HG02981 (cell line): ENCODE results near the gene UBXN6.

ENCODE experiments used
- ATAC-seq: cut with Tn5 transposase; IDR thresholded peaks from one replicate; pipeline ENCODE4 v1.9.1; 2021; ENCODE audit warnings: mild to moderate bottlenecking, moderate library complexity; ENCODE audit not compliant: unreplicated experiment

The UBXN6 gene

DNA sequence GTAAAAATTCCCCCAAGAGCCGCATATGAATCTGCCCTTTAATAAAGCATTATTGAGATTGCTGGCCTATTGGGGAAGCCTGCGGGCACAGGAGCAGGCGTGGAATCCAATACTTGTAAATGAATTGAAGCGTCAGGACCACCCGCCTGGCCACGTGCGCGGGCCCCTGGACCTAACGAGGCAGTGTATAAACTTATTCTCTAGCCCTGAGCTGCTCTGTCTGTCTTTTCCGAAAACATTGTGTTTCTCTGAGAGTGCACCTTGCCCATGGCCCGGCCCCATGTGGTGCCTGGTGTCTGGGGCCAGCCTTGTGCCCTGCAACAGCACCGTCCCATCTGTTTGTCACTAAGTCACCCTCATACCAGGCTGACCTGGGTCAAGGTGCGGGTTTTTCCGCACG, 14.4 kb downstream of the UBXN6 start:
- no peak for ATAC-seq

GRCh38 chr19:4442819-4443146, 14.8 kb downstream of the UBXN6 start:
- no peak for ATAC-seq

GRCh38 chr19:4441994-4442818, 15.4 kb downstream of the UBXN6 start:
- ATAC-seq = no peak

GRCh38 chr19:4439243-4439642, 18.4 kb downstream of the UBXN6 start:
- ATAC-seq = no peak

GRCh38 chr19:4437103-4437502, 20.5 kb downstream of the UBXN6 start:
- ATAC-seq = no peak

DNA sequence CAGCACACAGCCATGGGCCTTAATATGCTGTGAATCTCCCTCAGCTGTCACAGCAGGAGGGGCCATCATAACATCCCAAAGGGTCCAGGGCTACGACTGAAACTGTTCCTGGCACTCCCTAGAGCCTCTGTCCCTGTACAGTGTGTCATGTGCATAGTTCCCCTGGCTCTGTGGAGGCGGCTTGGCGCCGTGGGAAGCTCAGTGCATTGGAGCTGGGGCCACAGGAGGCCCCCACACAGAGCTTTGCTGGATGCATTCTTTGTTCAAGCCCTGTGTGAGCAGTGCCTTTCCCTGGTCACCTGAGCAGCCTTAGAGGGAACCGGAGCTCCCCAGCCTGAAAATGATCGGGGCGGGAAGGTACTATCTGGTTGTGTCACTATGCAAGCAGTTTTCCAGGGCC, 21.4 kb downstream of the UBXN6 start:
- no peak for ATAC-seq

DNA sequence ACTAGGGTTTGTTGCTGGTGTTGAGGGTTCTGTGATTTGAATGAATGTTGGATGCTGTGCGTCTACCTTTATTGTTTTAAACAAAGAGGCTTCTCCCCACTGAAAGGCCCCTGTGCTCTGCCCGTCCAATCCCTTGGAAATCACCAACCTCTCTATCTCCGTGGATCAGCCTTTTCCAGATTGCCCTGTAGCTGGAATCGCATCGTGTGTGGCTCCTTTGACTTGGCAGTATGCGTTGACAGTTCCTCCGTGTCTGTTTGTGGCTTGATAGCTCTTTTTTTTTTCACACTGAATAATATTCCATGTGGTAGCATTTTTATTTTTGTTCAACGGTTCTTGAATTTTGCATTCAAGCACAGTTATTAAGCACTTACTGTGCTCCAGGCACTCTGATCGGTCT, 23.2 kb downstream of the UBXN6 start:
- ATAC-seq = no peak

DNA sequence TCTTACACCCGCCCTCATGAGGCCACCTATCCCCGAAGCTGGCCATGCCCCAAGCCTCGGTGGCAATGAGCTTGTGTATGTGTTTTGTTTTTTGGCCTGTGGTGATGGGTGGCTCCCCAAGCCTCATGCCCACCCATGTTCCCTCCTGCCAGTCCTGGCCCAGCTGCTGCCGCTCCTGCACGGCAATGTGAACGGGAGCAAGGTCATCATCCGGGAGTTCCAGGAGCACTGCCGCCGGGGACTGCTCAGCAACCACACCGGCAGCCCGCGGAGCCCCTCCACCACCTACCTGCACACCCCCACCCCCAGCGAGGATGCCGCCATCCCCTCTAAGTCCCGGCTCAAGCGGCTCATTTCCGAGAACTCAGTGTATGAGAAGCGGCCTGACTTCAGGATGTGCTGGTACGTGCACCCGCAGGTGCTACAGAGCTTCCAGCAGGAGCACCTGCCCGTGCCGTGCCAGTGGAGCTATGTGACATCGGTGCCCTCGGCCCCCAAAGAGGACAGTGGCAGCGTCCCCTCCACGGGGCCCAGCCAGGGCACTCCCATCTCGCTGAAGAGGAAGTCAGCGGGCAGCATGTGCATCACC, 24.6 kb downstream of the UBXN6 start:
- no peak for ATAC-seq

- no peak for ATAC-seq
Observed at GRCh38 chr19:4431808-4432674, 25.6 kb downstream of the UBXN6 start.

- ATAC-seq = no peak
Observed at GRCh38 chr19:4431296-4431695, 26.3 kb downstream of the UBXN6 start.

- no peak for ATAC-seq
Observed at GRCh38 chr19:4430760-4431159, 26.8 kb downstream of the UBXN6 start.

- ATAC-seq = no peak
Observed at GRCh38 chr19:4429771-4430171, 27.8 kb downstream of the UBXN6 start.

GRCh38 chr19:4429256-4429655, 28.3 kb downstream of the UBXN6 start:
- no peak for ATAC-seq

DNA sequence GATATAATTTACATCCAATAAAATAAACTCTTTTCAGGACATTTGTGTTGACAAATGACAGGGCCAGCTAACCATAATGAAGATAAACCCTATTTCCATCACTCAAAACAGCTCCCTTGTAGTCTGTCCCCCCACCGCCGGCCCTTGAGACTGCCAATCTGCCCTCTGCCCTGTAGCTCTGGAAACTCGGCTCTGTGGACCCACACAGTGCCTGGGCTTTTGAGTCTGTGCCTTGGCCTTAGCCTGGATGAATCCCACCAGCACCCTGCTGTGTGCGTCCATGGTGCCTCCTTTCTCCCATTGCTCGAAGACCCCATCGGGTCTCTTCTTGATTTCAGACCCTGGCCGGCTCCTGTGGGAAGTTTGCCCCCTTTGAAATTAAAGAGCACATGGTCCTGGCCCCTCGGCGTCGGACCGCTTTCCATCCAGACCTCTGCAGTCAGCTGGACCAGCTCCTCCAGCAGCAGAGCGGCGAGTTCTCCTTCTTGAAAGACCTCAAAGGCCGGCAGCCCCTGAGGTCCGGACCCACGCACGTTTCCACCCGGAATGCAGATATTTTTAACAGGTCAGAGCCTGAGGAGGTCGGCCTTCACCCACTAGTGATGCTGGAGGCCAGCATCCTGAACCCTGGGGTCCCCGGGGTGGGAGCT, 29.1 kb downstream of the UBXN6 start:
- no peak for ATAC-seq

DNA sequence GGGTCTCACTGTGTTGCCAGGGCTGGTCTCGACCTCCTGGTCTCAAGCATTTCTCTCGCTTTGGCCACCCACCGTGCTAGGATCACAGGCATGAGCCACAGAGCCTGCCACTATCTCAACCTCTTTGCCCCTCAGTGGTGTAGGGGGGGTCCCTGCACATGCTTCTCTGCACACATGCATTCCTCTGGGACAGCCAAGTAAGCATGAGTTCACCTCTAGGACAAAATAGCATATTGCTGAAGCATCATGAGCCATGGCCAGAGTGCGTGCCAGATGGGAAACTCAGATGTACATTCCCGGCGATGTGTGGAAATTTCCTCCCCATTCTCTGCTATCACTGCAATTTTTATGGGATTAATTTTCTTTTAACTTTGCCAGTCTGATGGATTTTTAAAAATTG, 32.1 kb downstream of the UBXN6 start:
- ATAC-seq = no peak

DNA sequence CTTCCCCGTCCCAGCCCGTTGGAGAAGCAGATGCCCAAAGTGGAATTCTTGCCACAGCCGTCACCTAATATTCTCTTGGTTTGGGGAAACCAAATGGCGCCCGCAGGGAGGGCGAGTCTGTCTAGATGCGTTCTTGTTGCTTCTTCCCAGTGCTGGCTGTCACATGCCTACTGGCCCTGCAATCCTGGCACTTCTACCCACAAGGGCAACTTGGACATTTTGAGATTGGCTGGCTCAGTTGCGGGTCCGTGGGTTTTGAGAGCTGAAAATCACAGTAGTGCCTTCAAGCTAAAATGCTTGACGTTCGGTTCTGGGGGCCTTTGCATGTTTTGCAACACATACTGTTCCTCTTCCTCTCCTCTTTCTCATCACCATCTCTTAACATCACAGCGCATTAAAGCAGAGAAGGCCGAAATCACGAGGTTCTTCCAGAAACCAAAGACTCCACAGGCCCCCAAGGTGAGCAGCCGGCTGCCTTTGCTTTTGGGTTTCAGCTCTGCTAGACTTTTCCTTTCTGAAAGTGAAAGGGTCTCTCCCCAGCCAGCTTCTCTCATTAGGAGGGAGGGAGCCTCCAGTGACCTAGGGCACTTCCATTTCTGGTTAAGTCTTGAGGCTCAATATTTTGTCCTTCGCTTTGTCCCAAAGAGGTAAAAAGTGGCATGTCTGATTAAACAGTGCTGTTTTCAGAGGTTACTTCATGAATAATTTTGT, 34.0 kb downstream of the UBXN6 start:
- no peak for ATAC-seq

- no peak for ATAC-seq
Observed at GRCh38 chr19:4416268-4416667, 41.3 kb downstream of the UBXN6 start.

- ATAC-seq = no peak
Observed at GRCh38 chr19:4415352-4415751, 42.2 kb downstream of the UBXN6 start.

- ATAC-seq = no peak
Observed at GRCh38 chr19:4414800-4415321, 42.7 kb downstream of the UBXN6 start.

GRCh38 chr19:4414144-4414799, 43.3 kb downstream of the UBXN6 start:
- no peak for ATAC-seq
